Activated naive CD4-positive, alpha-beta T cell treated with anti-CD3 and anti-CD28 coated beads for 36 hours (primary cell): ENCODE data around the gene SERPINB6. TPM values are rescaled to one million over a fixed set of nuclear protein-coding genes. Genes with fewer than 3 reads are reported as not detected.

Source experiments
- total RNA-seq, 2 experiments: library from RNA; stranded (reverse); gene quantifications; one replicate each; pipeline ENCODE4 v1.2.3, GENCODE V29; 2021

Gene SERPINB6
- total RNA-seq, 2 experiments from 2014 or later, result 31.2 to 31.4 TPM

Other genes with a start within 250 kb of the SERPINB6 start
- under 1 TPM in 1 of 2 experiments, not detected in 1; 0.07 TPM for gene MYLK4, start 220.6 kb downstream of the SERPINB6 start, total RNA-seq
- gene WRNIP1, start 206.2 kb downstream of the SERPINB6 start, total RNA-seq, result 10 to 100 TPM; 19.2 to 21.7 TPM
- 100 to 1,000 TPM; 200 to 208 TPM for gene SERPINB1, start 129.7 kb downstream of the SERPINB6 start, total RNA-seq
- 10 to 100 TPM; 72.2 to 75.8 TPM for gene SERPINB9, start 68.3 kb downstream of the SERPINB6 start, total RNA-seq
- gene NQO2, start 28.3 kb upstream of the SERPINB6 start, total RNA-seq, result 10 to 100 TPM; 18.8 to 21.1 TPM
- 10 to 100 TPM in 1 of 2 experiments, 1 to 10 TPM in 1; 8.8 to 10.1 TPM for gene RIPK1, start 96.9 kb upstream of the SERPINB6 start, total RNA-seq
- gene BPHL, start 147.1 kb upstream of the SERPINB6 start, total RNA-seq, result 1 to 10 TPM; 6.9 to 7.5 TPM
- gene TUBB2A, start 186.0 kb upstream of the SERPINB6 start, total RNA-seq, result 1 to 10 TPM; 1.0 to 1.2 TPM